Progenitor cell of endocrine pancreas (in vitro differentiated cells): Measurements from ENCODE around the gene PFAS. TPM values are rescaled to one million over a fixed set of nuclear protein-coding genes. Genes with fewer than 3 reads are reported as not detected.

Experiments
- DNase-seq: peaks from one replicate; pipeline ENCODE4 v3.0.0; 2021; ENCODE audit warnings: low spot score; ENCODE audit not compliant: unreplicated experiment
- H3K27ac Mint-ChIP-seq: 2 replicates; pipeline ENCODE4 v1.8.0; 2021; ENCODE audit warnings: mild to moderate bottlenecking, moderate library complexity, mixed read lengths
- H3K27me3 Mint-ChIP-seq: 2 replicates; pipeline ENCODE4 v1.8.0; 2021; ENCODE audit warnings: mixed read lengths
- H3K36me3 Mint-ChIP-seq: 2 replicates; pipeline ENCODE4 v1.8.0; 2022; ENCODE audit warnings: mixed read lengths; ENCODE audit not compliant: insufficient read depth
- H3K4me1 Mint-ChIP-seq: 2 replicates; pipeline ENCODE4 v1.8.0; 2021; ENCODE audit warnings: low read depth, mixed read lengths
- H3K4me3 Mint-ChIP-seq: 2 replicates; pipeline ENCODE4 v1.8.0; 2021; ENCODE audit warnings: low read depth, mild to moderate bottlenecking, moderate library complexity, mixed read lengths
- H3K9me3 Mint-ChIP-seq: 2 replicates; pipeline ENCODE4 v1.8.0; 2021; ENCODE audit warnings: low read depth, mixed read lengths
- CTCF ChIP-seq: fragments of 200-600 bp; sonication (generic); IDR thresholded peaks from one replicate; pipeline ENCODE4 v1.5.0; 2021; ENCODE audit warnings: antibody characterized with exemption, mild to moderate bottlenecking; ENCODE audit not compliant: unreplicated experiment
- total RNA-seq: library from RNA; stranded (reverse); gene quantifications from 2 replicates; pipeline ENCODE4 v1.2.1, GENCODE V29; 2021

PFAS gene
- total RNA-seq, 1 donor from 2014 or later: 110 TPM

GRCh38 chr17:8310601-8311123 is 61.6 kb downstream of the PFAS start:
- TF ChIP-seq CTCF: no peak
- H3K27me3 Mint-ChIP-seq: peaks cover 53% of the 10 kb centered on the region
- no peaks in the 10 kb centered on the region for H3K9me3 Mint-ChIP-seq
- H3K36me3 Mint-ChIP-seq: no peaks in the 10 kb centered on the region
- no peak overlapping the region for H3K4me3 Mint-ChIP-seq
- H3K4me1 Mint-ChIP-seq: peaks cover 14% of the 10 kb centered on the region
- H3K27ac Mint-ChIP-seq: no peak overlapping the region
- DNase-seq: no peak

- Mint-ChIP-seq H3K4me1 (peaks cover 19% of the 10 kb centered on the region), H3K9me3 (no peaks in the 10 kb centered on the region), H3K27me3 (peaks cover 59% of the 10 kb centered on the region), H3K4me3 (no peak overlapping the region), H3K27ac (no peak overlapping the region), H3K36me3 (no peaks in the 10 kb centered on the region)
- no peak for DNase-seq
- TF ChIP-seq CTCF: no peak
Measured at GRCh38 chr17:8311131-8311790, 62.2 kb downstream of the PFAS start.

GRCh38 chr17:8312251-8312650 is 63.2 kb downstream of the PFAS start:
- Mint-ChIP-seq H3K36me3 (no peaks in the 10 kb centered on the region), H3K9me3 (no peaks in the 10 kb centered on the region), H3K27me3 (peaks cover 67% of the 10 kb centered on the region)

GRCh38 chr17:8312726-8313600 is 63.9 kb downstream of the PFAS start:
- peaks cover 69% of the 10 kb centered on the region for H3K27me3 Mint-ChIP-seq
- TF ChIP-seq CTCF: no peak

More at GRCh38 chr17:8312251-8312650, 63.2 kb downstream of the PFAS start:
- H3K4me1 Mint-ChIP-seq: peaks cover 19% of the 10 kb centered on the region
- no peak overlapping the region for H3K4me3 Mint-ChIP-seq
- TF ChIP-seq CTCF: no peak
- H3K27ac Mint-ChIP-seq: no peak overlapping the region
- no peak for DNase-seq

GRCh38 chr17:8314797-8315763 is 66.0 kb downstream of the PFAS start:
- Mint-ChIP-seq H3K36me3 (no peaks in the 10 kb centered on the region), H3K27me3 (peaks cover 69% of the 10 kb centered on the region), H3K4me3 (peak overlapping the region; percentile 58), H3K4me1 (peaks cover 18% of the 10 kb centered on the region), H3K9me3 (no peaks in the 10 kb centered on the region), H3K27ac (no peak overlapping the region)
- no peak for DNase-seq
- TF ChIP-seq CTCF: no peak

More at GRCh38 chr17:8312726-8313600, 63.9 kb downstream of the PFAS start:
- no peak for DNase-seq
- no peaks in the 10 kb centered on the region for H3K36me3 Mint-ChIP-seq
- H3K9me3 Mint-ChIP-seq: no peaks in the 10 kb centered on the region
- H3K27ac Mint-ChIP-seq: no peak overlapping the region
- peaks cover 19% of the 10 kb centered on the region for H3K4me1 Mint-ChIP-seq
- no peak overlapping the region for H3K4me3 Mint-ChIP-seq
